GM21786 (cell line): ENCODE results near the gene TMEM145.

Experiments used
- ATAC-seq: cut with Tn5 transposase; IDR thresholded peaks from one replicate; pipeline ENCODE4 v1.9.1; 2021; ENCODE audit not compliant: unreplicated experiment

TMEM145 gene

DNA sequence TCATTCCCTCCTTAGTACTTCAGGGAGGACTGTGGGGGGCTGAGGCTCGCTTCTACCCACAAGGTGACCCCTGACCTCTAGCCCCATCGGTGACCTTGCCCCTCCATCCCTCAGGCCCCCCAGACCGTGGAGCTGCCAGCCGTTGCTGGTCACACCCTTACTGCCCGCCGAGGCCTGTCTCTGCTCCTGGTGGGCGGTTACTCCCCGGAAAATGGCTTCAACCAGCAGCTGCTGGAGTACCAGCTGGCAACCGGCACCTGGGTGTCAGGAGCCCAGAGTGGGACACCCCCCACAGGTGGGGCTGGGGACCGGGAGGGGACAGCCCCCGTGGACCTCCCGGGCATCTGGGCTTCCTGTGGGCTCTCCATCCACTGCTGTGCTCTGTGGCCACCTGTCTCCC, 44.2 kb downstream of the TMEM145 start:
- no peak for ATAC-seq

DNA sequence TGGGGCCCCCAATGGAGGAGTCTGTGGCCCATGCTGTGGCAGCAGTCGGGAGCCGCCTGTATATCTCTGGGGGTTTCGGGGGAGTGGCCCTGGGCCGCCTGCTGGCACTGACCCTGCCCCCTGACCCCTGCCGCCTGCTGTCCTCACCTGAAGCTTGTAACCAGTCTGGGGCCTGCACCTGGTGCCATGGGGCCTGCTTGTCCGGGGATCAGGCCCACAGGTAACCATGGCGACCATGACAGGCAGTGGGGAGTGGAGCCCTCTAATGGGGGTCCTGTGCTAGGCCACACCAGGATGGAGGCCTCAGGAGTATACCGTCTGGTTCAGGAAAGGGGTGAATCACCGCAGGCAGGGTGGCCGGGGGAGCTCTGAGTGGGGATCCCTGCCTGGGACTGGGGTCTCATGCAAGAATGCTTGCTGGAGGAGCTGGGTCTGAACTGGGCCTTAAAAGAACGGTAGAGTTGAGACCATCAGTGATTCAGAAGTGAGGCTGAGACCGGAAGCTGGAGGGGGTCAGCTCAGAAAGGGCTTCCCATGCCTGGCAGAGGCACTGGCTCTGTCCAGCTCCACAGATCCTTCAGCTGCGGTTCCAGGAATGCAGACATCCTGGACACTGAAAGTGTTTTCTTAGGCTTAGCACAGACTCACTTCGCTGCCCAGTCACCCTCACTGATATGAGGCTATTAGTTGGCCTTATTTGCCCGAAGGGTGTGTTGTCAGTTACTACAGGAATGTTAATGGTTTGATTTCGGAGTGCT, 47.9 kb downstream of the TMEM145 start:
- no peak for ATAC-seq

DNA sequence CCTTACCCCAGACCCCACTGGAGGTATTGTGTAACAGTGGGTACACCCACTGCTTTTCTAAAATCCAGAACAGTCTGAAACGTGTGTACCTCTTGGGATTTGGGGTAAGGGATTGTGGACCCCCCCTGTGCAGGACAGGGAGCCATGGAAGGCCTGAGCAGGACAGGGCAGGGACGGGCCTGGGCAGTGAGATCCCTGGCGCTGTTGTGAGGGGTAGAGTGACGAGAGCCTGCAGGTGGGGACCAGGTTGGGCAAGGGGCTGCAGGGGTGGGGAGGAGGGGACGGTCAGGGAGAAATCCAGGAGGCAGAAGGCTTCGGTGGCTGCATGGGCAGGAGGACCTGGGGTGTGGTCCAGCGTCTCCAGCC, 48.4 kb downstream of the TMEM145 start:
- ATAC-seq: no peak

DNA sequence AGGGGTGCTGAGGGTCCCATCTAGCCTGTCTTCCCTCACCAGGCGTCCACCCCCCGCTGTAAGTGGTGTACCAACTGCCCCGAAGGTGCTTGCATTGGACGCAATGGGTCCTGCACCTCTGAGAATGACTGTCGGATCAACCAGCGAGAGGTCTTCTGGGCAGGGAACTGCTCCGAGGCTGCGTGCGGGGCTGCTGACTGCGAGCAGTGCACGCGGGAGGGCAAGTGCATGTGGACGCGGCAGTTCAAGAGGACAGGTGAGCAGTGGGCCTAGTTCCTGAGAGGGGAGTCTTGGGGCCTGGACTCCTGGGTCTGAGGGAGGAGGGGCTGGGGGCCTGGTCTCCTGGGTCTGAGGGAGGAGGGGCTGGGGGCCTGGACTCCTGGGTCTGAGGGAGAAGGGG, 49.2 kb downstream of the TMEM145 start:
- no peak for ATAC-seq

DNA sequence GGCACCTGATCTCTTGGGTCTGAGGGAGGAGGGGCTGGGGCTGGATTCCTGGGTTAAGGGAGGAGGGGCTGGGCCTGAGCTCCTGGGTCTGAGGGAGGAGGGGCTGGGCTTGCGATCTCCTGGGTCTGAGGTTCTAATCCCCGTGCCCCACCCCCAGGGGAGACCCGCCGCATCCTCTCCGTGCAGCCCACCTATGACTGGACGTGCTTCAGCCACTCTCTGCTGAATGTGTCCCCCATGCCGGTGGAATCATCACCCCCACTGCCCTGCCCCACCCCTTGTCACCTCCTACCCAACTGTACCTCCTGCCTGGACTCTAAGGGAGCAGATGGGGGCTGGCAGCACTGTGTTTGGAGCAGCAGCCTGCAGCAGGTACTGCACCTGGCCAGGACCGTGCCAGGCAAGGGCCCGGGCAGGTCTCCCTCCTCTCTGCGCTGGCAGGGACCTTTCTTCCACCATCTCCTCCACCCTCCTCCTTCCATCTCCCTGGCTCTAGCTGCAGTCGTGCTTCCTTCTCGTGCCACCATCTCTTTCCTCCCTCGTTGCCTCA, 49.9 kb downstream of the TMEM145 start:
- no peak for ATAC-seq

DNA sequence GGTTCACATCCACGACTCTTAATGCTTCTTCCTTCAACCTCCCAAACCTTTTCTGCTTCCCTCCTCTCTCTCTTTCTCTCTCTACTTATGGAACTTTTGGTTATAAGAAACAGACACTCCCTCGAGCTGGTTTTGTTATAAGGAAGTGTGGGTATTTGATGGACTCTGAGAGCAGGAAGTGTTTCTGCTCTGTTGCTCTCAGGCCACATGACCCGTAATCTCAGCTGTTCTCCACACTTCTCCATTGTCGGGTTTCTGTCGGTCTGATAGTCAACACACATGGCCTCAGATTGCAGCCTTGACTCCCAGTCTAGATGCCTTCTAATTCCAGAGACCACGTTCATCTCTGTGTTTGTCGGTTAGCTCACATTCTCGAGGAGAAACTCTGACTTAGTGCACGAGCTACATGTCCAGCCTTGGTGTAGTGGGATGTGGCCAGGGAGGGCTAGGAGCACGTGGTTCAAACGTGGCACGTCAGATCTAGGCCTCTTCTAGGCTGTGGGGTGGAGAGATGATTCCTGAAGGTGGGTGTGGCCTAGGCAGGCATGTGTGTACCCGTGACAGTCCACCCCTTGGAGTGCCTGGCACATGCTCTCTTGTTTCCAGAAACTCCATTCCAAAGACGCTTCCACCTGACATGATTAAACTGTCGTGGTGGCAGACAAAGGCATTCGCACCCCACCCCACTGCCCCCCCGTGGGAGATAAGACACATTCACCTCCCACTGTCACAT, 50.7 kb downstream of the TMEM145 start:
- ATAC-seq: no peak

DNA sequence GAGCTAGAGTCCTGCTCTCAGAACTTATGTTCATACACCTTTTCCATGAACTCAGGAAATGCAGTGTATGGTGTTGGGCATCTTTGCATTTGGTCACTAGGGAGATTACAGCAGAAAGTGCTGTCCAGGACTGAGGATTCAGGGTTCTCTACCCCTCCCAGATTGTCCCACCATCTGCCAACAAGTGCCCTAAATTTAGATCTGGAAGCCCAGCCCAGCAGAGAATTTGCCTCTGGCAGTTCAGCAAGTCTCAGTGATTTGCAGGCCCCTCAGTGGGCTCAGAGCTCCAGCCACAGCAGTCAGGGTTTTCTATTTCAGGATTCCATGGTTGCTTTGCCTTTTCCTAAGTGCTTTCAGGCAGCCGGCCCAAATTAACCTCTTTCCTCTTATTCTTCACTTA, 53.6 kb downstream of the TMEM145 start:
- no peak for ATAC-seq

DNA sequence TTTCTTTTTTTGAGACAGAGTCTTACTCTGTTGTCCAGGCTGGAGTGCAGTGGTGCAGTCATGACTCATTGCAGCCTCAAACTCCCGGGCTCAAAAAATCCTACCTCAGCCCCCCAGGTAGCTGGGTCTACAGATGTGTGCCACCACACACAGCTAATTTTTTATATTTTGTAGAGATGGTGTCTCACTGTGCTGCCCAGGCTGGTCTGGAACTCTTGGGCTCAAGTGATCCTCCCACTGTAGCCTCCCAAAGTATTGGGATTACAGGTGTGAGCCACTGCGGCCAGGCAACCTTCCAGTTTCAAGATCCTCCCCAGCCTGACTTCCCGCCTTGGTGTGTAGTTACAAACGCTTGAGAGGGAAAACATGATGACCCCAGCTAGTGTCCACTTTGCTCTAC, 54.8 kb downstream of the TMEM145 start:
- ATAC-seq: no peak

DNA sequence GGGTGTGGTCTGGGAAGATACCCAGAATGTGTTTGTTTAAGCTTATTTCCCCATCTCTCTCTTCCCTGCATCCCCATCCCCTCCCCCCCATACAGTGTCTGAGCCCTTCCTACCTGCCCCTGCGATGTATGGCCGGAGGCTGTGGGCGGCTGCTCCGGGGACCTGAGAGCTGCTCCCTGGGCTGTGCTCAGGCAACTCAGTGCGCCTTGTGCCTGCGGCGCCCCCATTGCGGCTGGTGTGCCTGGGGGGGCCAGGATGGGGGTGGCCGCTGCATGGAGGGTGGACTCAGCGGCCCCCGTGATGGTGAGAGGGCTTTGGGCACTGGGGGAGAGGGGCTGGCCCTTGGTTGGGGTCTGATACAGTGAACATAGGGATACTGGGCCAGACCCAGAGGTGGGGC, 55.3 kb downstream of the TMEM145 start:
- no peak for ATAC-seq

DNA sequence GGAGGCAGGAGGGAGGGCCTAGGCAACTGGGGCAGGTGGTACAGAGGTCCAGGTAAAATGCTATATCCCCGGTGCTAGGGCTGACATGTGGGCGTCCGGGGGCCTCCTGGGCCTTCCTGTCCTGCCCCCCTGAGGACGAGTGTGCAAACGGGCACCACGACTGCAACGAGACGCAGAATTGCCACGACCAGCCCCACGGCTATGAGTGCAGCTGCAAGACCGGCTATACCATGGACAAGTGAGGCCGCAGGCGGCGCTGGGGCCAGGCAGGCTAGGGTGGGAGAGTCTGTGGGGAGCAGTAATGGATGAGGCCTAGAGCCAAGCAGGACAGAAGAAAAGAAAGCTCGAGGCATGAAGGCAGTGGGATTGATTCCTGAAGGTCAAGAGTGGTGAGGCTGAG, 55.7 kb downstream of the TMEM145 start:
- ATAC-seq: no peak

DNA sequence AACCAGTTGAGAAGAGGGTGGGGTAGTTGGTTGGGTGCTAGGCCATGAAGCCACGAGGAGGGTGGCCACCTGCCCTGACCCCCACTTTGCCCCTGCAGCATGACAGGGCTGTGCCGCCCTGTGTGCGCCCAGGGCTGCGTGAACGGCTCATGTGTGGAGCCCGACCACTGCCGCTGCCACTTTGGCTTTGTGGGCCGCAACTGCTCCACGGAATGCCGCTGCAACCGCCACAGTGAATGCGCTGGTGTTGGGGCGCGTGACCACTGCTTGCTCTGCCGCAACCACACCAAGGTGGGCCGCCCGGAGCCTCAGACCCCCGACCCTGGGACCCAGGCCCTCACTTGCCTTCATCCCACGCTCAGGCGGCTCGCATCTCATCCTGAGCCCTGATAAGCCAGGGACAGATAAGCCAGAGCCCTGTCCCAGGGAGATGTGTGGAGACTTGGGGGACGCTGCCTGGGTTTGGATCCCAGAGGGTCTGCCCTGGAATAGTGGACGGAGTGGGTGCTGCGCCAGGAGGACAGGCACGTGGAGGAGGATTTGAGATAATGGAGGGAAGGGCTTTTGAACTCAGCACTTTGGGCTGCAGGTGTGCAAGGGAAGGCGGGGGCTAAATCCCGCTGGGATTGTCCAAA, 56.4 kb downstream of the TMEM145 start:
- no peak for ATAC-seq

DNA sequence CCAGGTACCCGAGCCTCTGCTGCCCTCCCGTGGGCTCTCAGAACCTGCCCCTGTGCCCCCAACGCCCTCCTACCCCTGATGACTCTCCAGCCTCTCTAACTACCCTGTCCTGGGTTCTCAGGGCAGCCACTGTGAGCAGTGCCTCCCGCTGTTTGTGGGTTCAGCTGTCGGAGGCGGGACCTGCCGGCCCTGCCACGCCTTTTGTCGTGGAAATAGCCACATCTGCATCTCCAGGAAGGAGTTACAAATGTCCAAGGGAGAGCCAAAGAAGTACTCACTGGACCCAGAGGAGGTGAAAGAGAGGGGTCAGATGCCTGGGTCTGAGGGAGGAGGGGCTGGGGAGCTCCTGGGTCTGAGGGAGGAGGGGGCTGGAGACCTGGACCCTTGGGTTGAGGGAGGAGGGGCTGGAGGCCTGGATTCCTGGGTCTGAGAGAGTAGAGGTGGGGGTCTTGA, 57.0 kb downstream of the TMEM145 start:
- ATAC-seq: no peak

DNA sequence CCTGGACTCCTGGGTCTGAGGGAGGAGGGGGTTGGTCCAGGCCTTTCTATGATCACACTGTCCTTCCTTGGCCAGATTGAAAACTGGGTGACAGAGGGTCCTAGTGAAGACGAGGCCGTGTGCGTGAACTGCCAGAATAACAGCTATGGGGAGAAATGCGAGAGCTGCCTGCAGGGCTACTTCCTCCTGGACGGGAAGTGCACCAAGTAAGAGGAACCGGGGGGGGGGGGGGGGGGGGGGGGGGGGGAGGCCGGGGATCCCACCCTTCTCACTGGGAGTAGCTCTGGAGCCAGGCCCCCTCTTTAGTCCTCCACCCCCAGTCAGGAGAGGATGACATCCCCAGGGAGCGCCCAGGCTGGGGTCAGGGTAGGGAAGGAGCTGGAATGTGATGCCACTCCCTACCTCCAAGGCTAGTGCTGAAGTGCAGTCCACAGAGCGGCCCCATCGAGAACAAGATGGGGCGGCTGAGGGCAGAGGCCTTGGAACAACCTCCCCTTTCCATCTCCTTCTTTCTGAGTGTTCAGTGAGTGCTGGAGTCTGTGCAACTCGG, 57.6 kb downstream of the TMEM145 start:
- no peak for ATAC-seq
